Sigmoid colon (tissue), 4 donors: ENCODE measurements around the gene LRP1B.

Experiments used
- POLR2AphosphoS5 ChIP-seq, 4 donors: sonication (generic); formaldehyde crosslinking; IDR thresholded peaks; one replicate each; pipeline ENCODE4 v1.6.1; 2017; ENCODE audit warnings: antibody characterized with exemption in 4 of 4
- TF ChIP-seq, protein P1 (sequence below), 4 experiments: fragments of 450-650 bp in 3 of 4; fragments of 200-600 bp in 1 of 4; IDR thresholded peaks; one replicate each; pipeline ENCODE4 v1.5.1; 2016 to 2019; ENCODE audit warnings: antibody characterized with exemption in 4 of 4, mild to moderate bottlenecking in 3 of 4, moderate library complexity in 2 of 4

DNA sequence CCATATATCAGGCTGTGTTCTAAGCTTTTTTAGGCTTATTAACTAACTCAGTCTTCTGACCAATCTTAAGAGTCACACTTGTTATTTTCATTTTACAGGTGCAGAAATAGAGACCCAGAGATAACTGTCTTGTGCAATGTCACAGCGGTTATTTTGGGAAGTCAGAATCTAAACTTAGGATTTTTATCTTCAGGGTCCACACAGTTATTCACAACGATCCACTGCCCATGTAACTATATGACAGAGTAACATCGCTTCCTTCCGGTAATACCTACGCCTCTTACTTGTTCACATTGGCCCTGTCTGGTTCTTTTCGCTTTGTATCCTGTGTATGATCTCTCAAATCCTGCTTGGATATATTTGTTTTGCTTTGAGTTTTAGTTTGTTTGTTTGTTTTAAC is 631.7 kb downstream of the LRP1B start:
- TF ChIP-seq, protein P1, sequence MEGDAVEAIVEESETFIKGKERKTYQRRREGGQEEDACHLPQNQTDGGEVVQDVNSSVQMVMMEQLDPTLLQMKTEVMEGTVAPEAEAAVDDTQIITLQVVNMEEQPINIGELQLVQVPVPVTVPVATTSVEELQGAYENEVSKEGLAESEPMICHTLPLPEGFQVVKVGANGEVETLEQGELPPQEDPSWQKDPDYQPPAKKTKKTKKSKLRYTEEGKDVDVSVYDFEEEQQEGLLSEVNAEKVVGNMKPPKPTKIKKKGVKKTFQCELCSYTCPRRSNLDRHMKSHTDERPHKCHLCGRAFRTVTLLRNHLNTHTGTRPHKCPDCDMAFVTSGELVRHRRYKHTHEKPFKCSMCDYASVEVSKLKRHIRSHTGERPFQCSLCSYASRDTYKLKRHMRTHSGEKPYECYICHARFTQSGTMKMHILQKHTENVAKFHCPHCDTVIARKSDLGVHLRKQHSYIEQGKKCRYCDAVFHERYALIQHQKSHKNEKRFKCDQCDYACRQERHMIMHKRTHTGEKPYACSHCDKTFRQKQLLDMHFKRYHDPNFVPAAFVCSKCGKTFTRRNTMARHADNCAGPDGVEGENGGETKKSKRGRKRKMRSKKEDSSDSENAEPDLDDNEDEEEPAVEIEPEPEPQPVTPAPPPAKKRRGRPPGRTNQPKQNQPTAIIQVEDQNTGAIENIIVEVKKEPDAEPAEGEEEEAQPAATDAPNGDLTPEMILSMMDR (IDR thresholded peaks at IDR 0.05) = no peak
- TF ChIP-seq POLR2AphosphoS5 (IDR thresholded peaks at IDR 0.05) = no peak
